ENCODE results near the gene WDR77.

Gene WDR77

GRCh38 chr1:111448918-111449702 lies at the start of gene WDR77, which contains the start of gene ATP5PB:
TSS of gene WDR77 (minus strand) at chr1:111449256. CDS start at chr1:111449169, 87 bp downstream.
TSS of gene ATP5PB (plus strand) at chr1:111449464. CDS start at chr1:111449542, 78 bp downstream.
- peak; percentile 99 for DNase-seq (ENCODE audit: low spot score)

GRCh38 chr1:111497592-111497991 lies 48.5 kb upstream of the WDR77 start:
- DNase-seq (ENCODE audit: low spot score): no peak

- no peak for DNase-seq (ENCODE audit: low spot score)
Observed at GRCh38 chr1:111496398-111496797, 47.3 kb upstream of the WDR77 start.

- no peak for DNase-seq (ENCODE audit: low spot score)
Observed at GRCh38 chr1:111491070-111491469, 42.0 kb upstream of the WDR77 start.

- DNase-seq (ENCODE audit: low spot score): no peak
Observed at GRCh38 chr1:111490220-111490619, 41.2 kb upstream of the WDR77 start.

- no peak for DNase-seq (ENCODE audit: low spot score)
Observed at GRCh38 chr1:111489604-111490003, 40.5 kb upstream of the WDR77 start.

GRCh38 chr1:111488669-111489068 lies 39.6 kb upstream of the WDR77 start:
- DNase-seq (ENCODE audit: low spot score): no peak

- DNase-seq (ENCODE audit: low spot score): no peak
Observed at GRCh38 chr1:111487133-111487532, 38.1 kb upstream of the WDR77 start.

GRCh38 chr1:111486431-111486830 lies 37.4 kb upstream of the WDR77 start:
- DNase-seq (ENCODE audit: low spot score): no peak

GRCh38 chr1:111484391-111485026 lies 35.5 kb upstream of the WDR77 start:
- DNase-seq (ENCODE audit: low spot score): peak; percentile 2

- DNase-seq (ENCODE audit: low spot score): no peak
Observed at GRCh38 chr1:111483876-111484275, 34.8 kb upstream of the WDR77 start.

GRCh38 chr1:111483166-111483565 lies 34.1 kb upstream of the WDR77 start:
- DNase-seq (ENCODE audit: low spot score): peak; percentile 52

GRCh38 chr1:111481387-111482221 lies 32.5 kb upstream of the WDR77 start:
- peak; percentile 88 for DNase-seq (ENCODE audit: low spot score)

GRCh38 chr1:111480674-111481073 lies 31.6 kb upstream of the WDR77 start:
- no peak for DNase-seq (ENCODE audit: low spot score)

- no peak for DNase-seq (ENCODE audit: low spot score)
Observed at GRCh38 chr1:111476761-111477309, 27.8 kb upstream of the WDR77 start.

- no peak for DNase-seq (ENCODE audit: low spot score)
Observed at GRCh38 chr1:111476214-111476613, 27.2 kb upstream of the WDR77 start.

GRCh38 chr1:111475701-111476100 lies 26.6 kb upstream of the WDR77 start:
- no peak for DNase-seq (ENCODE audit: low spot score)

GRCh38 chr1:111474521-111474920 lies 25.5 kb upstream of the WDR77 start:
- DNase-seq (ENCODE audit: low spot score): no peak

- DNase-seq (ENCODE audit: low spot score): no peak
Observed at GRCh38 chr1:111474106-111474505, 25.1 kb upstream of the WDR77 start.

- DNase-seq (ENCODE audit: low spot score): no peak
Observed at GRCh38 chr1:111471538-111471937, 22.5 kb upstream of the WDR77 start.

GRCh38 chr1:111471012-111471411 lies 22.0 kb upstream of the WDR77 start:
- no peak for DNase-seq (ENCODE audit: low spot score)

GRCh38 chr1:111470596-111470995 lies 21.5 kb upstream of the WDR77 start:
- no peak for DNase-seq (ENCODE audit: low spot score)

Measured in AG08395 (cell line).